HG02973 (cell line): ENCODE data around the gene TBC1D9B.

Source experiments
- ATAC-seq: cut with Tn5 transposase; IDR thresholded peaks from one replicate; pipeline ENCODE4 v1.9.1; 2021; ENCODE audit warnings: moderate library complexity; ENCODE audit not compliant: unreplicated experiment

Gene TBC1D9B

GRCh38 chr5:179907556-179908324 lies at the start of gene TBC1D9B:
Gene TBC1D9B (minus strand): TSS chr5:179907897. CDS start chr5:179907821, 76 bp downstream.
- peak; percentile 89 for ATAC-seq

- no peak for ATAC-seq
Measured at GRCh38 chr5:179955630-179956029, 47.9 kb upstream of the TBC1D9B start.

GRCh38 chr5:179955062-179955461 lies 47.4 kb upstream of the TBC1D9B start:
- ATAC-seq, result no peak

- no peak for ATAC-seq
Measured at GRCh38 chr5:179954434-179954833, 46.7 kb upstream of the TBC1D9B start.

- ATAC-seq, result no peak
Measured at GRCh38 chr5:179953987-179954386, 46.3 kb upstream of the TBC1D9B start.

GRCh38 chr5:179936976-179937681 lies 29.4 kb upstream of the TBC1D9B start:
- no peak for ATAC-seq

- ATAC-seq, result no peak
Measured at GRCh38 chr5:179930788-179931473, 23.2 kb upstream of the TBC1D9B start.

GRCh38 chr5:179927824-179928223 lies 20.1 kb upstream of the TBC1D9B start:
- ATAC-seq, result no peak

- no peak for ATAC-seq
Measured at GRCh38 chr5:179926657-179927056, 19.0 kb upstream of the TBC1D9B start.

GRCh38 chr5:179923436-179923835 lies 15.7 kb upstream of the TBC1D9B start:
- ATAC-seq, result no peak

GRCh38 chr5:179920175-179920574 lies 12.5 kb upstream of the TBC1D9B start:
- ATAC-seq, result no peak

GRCh38 chr5:179919487-179920060 lies 11.9 kb upstream of the TBC1D9B start:
- no peak for ATAC-seq

- no peak for ATAC-seq
Measured at GRCh38 chr5:179918742-179919486, 11.2 kb upstream of the TBC1D9B start.

GRCh38 chr5:179916523-179916922 lies 8.8 kb upstream of the TBC1D9B start:
- ATAC-seq, result no peak

GRCh38 chr5:179915406-179915935 lies 7.8 kb upstream of the TBC1D9B start:
- no peak for ATAC-seq

- ATAC-seq, result no peak
Measured at GRCh38 chr5:179914032-179914755, 6.5 kb upstream of the TBC1D9B start.

- ATAC-seq, result no peak
Measured at GRCh38 chr5:179913461-179913860, 5.8 kb upstream of the TBC1D9B start.

- no peak for ATAC-seq
Measured at GRCh38 chr5:179912951-179913350, 5.3 kb upstream of the TBC1D9B start.

- no peak for ATAC-seq
Measured at GRCh38 chr5:179912386-179912785, 4.7 kb upstream of the TBC1D9B start.

- no peak for ATAC-seq
Measured at GRCh38 chr5:179909224-179909623, 1.5 kb upstream of the TBC1D9B start.
